ENCODE data around the gene PGLYRP3. TPM values are rescaled to one million over a fixed set of nuclear protein-coding genes. Genes with fewer than 3 reads are reported as not detected.

Gene PGLYRP3
- total and polyA plus RNA-seq, 2 of the 8 experiments (the other 6 are each of a cell fraction or from before 2014, with no cell fraction given) = not detected

- 88% methylated on average over 8 of the region's 8 CpGs; no CpG with 5 or more reads in 1 of the 2 experiments for WGBS, 2 experiments (ENCODE audit: extremely low coverage in 1 of 2, insufficient coverage in 1 of 2, insufficient read length in 1 of 2, insufficient replicate concordance in 2 of 2, low coverage in 1 of 2, low lambda C conversion rate in 2 of 2, missing lambda C conversion rate in 1 of 2)
- Histone ChIP-seq H2BK5ac (ENCODE audit: low read depth, low read length) (no peak overlapping the region), H4K91ac (replicated peaks; ENCODE audit: insufficient read length, low read length) (no peak overlapping the region), H3K79me2 (ENCODE audit: control insufficient read depth in 1 of 2, insufficient read depth in 2 of 2, low read length in 2 of 2) (no peaks in the 10 kb centered on the region), H3K4me3 (ENCODE audit: extremely low read depth in 1 of 4, insufficient read depth in 2 of 4, low read depth in 3 of 4, low read length in 4 of 4) (no peak overlapping the region), H3K9ac (replicated peaks in 1 of 4; ENCODE audit: extremely low read depth in 1 of 4, low read depth in 3 of 4, low read length in 3 of 4) (no peak overlapping the region), H3K56ac (replicated peaks; ENCODE audit: insufficient read length, low read depth, low read length) (no peak overlapping the region), H3K36me3 (ENCODE audit: control insufficient read depth in 2 of 4, insufficient read depth in 4 of 4, low read length in 3 of 4) (no peaks in the 10 kb centered on the region), H3K27me3 (replicated peaks in 1 of 4; ENCODE audit: control insufficient read depth in 3 of 4, extremely low read depth in 1 of 4, insufficient read depth in 3 of 4, low read length in 3 of 4) (no peaks in the 10 kb centered on the region), H2AK5ac (ENCODE audit: low read depth, low read length) (no peak overlapping the region), H2BK20ac (ENCODE audit: low read length) (no peak overlapping the region), H3K4me2 (ENCODE audit: insufficient read depth in 1 of 2, low read depth in 2 of 2, low read length in 2 of 2) (no peak overlapping the region), H2BK12ac (ENCODE audit: low read depth, low read length) (no peak overlapping the region), H3K23ac (ENCODE audit: insufficient read length) (no peak overlapping the region), H2BK15ac (ENCODE audit: low read length) (no peak overlapping the region), H3K23me2 (ENCODE audit: low read depth, low read length) (no peaks in the 10 kb centered on the region), H3K18ac (ENCODE audit: extremely low read depth, low read length) (no peak overlapping the region), H3K4me1 (replicated peaks in 1 of 4; ENCODE audit: control insufficient read depth in 3 of 4, insufficient read depth in 4 of 4, low read length in 3 of 4) (no peaks in the 10 kb centered on the region; a peak in 1 of 7 replicates), H3K4ac (replicated peaks; ENCODE audit: insufficient read length, low read depth, low read length) (no peak overlapping the region), H3K27ac (ENCODE audit: low read depth, low read length) (no peak overlapping the region), H2BK120ac (replicated peaks; ENCODE audit: low read depth, low read length) (no peak overlapping the region), H3K14ac (ENCODE audit: insufficient read length) (no peak overlapping the region), H4K20me1 (replicated peaks in 1 of 2; ENCODE audit: control insufficient read depth in 1 of 2, insufficient read depth in 2 of 2, low read length in 2 of 2) (no peaks in the 10 kb centered on the region), H3K9me3 (ENCODE audit: insufficient read depth in 2 of 2, low read depth in 1 of 2, low read length in 1 of 2) (no peaks in the 10 kb centered on the region), H3K79me1 (ENCODE audit: low read depth, low read length) (no peaks in the 10 kb centered on the region), H4K8ac (ENCODE audit: extremely low read depth, insufficient read depth, low read length) (no peak overlapping the region), H4K5ac (ENCODE audit: insufficient read length, low read depth, low read length) (no peak overlapping the region), H2AFZ (ENCODE audit: low read length) (no peak overlapping the region)
- no peak for FAIRE-seq
- ChIA-PET POLR2A (ENCODE audit: partially characterized antibody) (no interaction called here), CTCF (ENCODE audit: partially characterized antibody) (interaction anchor here (0.6 to 8.5 kb wide), 28 partner anchors 8 to 661 kb away, joined by 3 to 360 read pairs (median 5); no protein-coding TSS in a partner anchor)
- DNase-seq (ENCODE audit: low read depth in 1 of 2, low spot score in 2 of 2) = no peak
- no peak for TF ChIP-seq RFX5 (IDR thresholded peaks at IDR 0.05; ENCODE audit: borderline replicate concordance, low read depth, low read length)
- TF ChIP-seq GTF2F1 (IDR thresholded peaks at IDR 0.05; ENCODE audit: borderline replicate concordance, low read depth, low read length) = no peak
- TF ChIP-seq SIRT6 (IDR thresholded peaks at IDR 0.05; ENCODE audit: low read length) = no peak
Measured at GRCh38 chr1:153356392-153357075, 43.8 kb upstream of the PGLYRP3 start.

All from H1 (cell line).